Stimulated activated CD8-positive, alpha-beta memory T cell treated with anti-CD3 and anti-CD28 coated beads, Interleukin-7, amount 100 ng/mL, for 4 hours (primary cell): ENCODE data around the gene TBC1D2.

Experiments
- DNase-seq, 2 donors: peaks; one replicate each; pipeline ENCODE4 v3.0.0-alpha.2; 2020; ENCODE audit warnings: low read depth in 2 of 2

TBC1D2 gene

GRCh38 chr9:98218562-98219363 is 36.7 kb downstream of the TBC1D2 start:
- no peak for DNase-seq

DNA sequence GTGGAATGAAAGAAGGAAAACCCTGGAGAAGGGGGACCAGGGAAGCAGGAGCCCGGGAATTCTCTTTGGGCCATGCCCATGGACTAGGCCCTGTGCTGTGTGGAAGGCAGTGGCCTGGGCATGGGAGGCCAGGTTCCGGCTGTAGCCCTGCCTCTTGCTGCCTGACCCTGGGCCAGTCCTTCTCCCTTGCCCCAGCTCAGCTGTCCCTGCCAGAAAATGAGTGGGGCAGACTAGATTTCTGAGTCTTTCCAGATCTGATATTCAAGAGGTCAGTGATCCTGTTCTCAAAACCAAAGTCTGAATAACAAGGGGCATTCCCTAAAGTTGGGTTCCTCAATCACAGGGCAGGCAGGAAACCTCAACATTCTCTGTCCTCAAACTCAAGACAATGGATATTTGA is 38.2 kb downstream of the TBC1D2 start:
- no peak for DNase-seq

DNA sequence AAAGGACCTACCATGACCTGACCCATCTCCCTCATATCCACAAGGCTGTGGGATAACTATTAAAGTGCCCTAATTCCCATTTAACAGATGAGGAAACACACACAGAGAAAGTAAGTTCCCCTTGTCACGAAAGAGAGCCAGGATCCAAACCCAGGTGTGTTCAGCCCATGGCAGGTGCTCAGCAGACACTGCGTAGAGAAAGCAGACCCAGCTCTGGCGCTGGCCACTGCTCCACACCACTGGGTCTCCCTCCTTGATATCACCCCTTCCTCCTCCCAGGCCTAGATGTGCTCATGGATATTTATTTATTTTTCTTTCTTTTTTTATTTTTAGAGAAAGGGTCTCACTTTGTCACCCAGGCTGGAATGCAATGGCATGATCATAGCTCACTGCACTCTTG is 39.1 kb downstream of the TBC1D2 start:
- no peak for DNase-seq

- DNase-seq: no peak
These were observed 39.6 kb downstream of the TBC1D2 start for GRCh38 chr9:98215821-98216220.

- no peak for DNase-seq
These were observed 40.2 kb downstream of the TBC1D2 start for GRCh38 chr9:98215271-98215670.

GRCh38 chr9:98214811-98215210 is 40.6 kb downstream of the TBC1D2 start:
- DNase-seq: no peak

DNA sequence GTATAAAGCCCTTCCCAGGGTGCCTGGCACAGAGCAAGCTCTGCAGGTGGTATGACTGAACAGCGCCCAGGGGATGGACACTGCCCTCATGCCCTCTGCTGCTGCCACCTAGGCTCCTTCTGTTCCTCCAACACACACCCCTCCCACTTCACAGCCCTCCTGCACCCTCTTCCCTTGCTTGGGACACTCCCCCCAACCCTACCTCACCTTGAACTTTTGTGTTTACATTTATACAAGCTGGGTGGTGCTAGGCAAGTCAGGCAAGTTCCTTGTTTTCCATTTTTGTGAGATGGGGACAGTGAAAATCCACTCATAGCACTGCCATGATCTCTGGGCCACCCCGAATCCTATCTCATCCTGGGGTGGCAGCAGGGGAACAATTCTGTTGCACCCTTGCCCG is 44.2 kb downstream of the TBC1D2 start:
- no peak for DNase-seq

- no peak for DNase-seq
These were observed 45.0 kb downstream of the TBC1D2 start for GRCh38 chr9:98210435-98210834.

GRCh38 chr9:98209530-98209929 is 45.9 kb downstream of the TBC1D2 start:
- no peak for DNase-seq

GRCh38 chr9:98208635-98209034 is 46.8 kb downstream of the TBC1D2 start:
- DNase-seq: no peak

DNA sequence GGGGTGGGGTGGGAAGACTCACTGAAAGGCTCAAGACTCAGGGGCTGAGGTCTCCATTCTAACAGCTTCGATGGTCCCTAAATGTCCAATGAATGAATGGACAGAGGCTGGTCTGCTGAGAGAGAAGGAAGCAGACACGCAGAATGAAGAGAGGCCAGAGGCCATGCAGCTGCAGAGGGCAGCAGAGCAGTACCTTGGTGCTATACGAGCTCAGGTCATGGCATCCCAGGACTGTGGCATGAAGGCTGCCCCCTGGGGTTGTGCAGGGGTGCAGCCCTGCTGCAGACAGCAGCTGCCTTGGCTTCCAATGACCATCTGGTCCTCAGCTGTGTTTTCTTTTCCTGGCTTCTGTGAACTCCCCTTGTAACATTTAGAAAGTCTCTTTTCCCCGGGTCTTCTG is 47.8 kb downstream of the TBC1D2 start:
- DNase-seq: no peak

DNA sequence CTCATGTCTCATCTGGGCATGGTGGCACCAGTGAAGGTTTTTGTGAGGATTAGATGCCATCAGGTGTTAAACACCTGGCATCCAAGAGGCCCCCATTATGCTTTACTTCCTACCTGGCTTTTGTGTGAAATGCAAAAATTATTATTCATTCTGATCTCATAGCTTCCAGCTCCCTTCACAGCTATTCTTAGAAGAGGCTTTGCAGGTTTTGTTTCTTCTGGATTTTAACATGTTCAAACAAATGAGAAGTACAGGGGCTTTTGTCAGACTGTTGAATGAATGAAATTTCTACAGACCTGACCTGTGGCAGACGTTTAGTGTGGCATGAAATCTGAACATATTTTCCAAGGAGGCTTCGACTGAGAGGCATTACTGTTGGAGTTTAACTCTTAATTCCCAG is 48.7 kb downstream of the TBC1D2 start:
- no peak for DNase-seq

- no peak for DNase-seq
These were observed 50.8 kb downstream of the TBC1D2 start for GRCh38 chr9:98204692-98205091.

GRCh38 chr9:98203153-98203552 is 52.3 kb downstream of the TBC1D2 start:
- no peak for DNase-seq

- DNase-seq: no peak
These were observed 53.2 kb downstream of the TBC1D2 start for GRCh38 chr9:98202252-98202651.

DNA sequence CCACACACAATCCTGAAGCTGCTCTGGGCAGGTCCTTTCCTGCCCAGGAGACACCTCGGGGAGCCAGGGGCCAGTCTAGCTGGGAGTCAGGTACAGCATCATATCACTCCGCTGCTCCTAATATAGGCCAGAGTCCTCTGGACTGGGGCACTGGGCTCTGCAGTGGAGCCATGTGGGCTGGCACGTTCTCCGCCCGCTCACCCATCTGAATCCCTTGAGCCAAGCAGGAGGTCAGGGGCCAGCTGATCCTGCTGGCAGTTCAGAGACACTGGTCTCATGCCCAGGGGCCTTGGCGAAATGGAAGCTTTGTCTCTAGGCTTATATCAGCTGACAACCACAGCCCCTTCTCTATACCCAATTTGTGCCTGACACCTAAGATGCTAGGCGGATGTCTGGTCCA is 53.7 kb downstream of the TBC1D2 start:
- no peak for DNase-seq

DNA sequence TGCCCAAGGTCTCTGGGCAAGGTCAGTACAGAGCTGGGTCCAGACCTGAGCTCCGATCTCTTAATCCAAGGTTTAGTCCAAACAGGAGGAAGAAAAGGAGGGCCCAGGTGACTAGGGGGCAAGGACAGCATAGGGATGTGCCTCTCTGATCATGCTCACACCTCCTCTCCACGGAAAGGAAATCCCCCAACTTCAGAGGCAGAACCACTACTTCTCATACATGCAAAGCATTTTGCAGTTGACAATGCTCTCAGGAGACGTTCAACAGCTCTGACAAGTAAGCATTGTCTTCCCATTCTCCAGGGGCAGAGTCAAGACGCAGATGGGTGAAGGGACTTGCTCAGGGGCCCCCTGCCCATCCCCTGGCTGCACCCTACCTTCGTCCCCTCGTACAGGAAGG is 54.3 kb downstream of the TBC1D2 start:
- no peak for DNase-seq

DNA sequence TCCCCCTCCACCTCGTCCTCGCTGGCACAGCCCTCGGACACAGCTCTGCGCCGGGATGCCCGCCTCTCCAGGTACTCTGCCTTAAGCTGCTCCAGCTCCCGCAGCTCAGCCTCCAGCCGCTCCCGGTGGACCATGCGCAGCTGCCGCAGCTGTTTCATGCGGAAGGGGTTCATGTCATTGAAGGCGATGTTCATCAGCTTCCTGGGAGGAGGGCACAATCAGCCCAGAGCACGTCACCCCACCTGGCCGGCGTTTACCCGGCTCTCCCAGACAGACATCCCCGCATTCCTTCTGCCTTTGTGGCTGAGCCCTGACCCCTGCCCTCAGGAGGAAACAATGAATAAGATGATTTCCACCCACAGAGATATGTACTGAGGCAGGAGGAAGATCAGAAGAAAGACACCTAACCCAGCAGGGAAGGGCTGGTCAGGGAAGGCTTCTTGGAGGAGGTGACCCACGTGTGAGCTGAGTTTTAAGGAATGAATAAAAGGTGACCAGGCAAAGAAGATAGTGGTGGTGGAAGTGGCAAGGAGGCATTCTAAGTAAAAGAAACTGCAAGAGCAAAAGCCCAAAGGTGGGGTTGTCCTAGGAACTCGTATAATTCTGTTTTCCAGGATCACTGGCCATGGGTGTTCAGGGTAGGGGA is 55.9 kb downstream of the TBC1D2 start:
- no peak for DNase-seq

DNA sequence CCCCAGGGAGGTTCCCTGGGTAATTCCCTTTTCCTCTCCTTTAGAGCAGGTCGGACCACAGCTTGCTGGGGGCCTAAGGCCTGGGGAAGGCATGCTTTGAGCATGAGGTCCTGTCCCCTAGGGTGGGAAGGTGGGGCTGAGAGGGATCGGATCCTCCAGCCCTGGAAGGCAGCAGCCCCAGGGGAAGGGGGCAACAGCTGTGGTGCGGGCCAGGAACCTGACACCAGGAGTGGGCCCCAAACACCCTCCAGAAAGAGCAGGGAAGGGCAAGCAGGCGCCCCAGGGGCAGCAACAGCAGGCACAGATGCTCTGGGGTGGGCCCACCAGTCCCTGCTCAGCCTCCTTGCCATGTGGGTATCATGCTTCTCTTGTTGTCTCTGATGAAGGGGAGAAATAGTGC is 59.8 kb downstream of the TBC1D2 start:
- DNase-seq: no peak

DNA sequence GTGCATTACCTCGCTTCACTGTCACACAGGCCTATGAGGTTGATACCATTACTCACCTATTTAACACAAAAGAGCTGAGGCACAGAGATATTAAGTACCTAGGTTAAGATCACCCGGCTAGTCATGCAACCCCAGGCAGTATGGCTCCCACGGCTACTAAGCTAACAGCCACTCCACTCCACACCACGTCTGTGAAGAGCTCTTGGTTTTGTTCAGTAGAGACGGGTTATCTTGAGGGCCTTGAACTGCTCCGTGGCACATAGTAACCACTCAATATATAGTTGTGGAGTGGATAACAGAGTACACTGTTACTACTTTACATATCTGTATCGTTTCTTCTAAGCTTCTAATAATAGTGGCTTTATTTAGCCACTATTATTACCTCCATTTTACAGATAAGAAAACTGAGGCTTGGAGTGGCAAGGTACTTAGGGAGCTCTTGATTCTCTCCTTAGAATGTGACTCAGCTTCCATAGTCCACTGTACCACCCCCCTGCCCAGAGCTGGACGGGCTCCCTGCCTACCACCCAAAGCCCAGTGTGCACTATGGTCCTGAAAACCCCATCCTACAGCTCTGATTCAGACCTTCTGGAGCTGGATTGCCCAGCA is 62.0 kb downstream of the TBC1D2 start:
- no peak for DNase-seq

- DNase-seq: peak; percentile 31 to 72
These were observed 62.7 kb downstream of the TBC1D2 start, which contains the start of gene CORO2A for GRCh38 chr9:98192503-98193335. CORO2A (minus strand) TSS chr9:98192637; CDS start chr9:98157660, 34,977 bp downstream.
